Mesothelial cell of epicardium (in vitro differentiated cells): ENCODE measurements around the gene EYA3. TPM values are rescaled to one million over a fixed set of nuclear protein-coding genes. Genes with fewer than 3 reads are reported as not detected.

Experiments
- DNase-seq, 2 experiments: peaks; one replicate each; pipeline ENCODE4 v3.0.0; 2021; ENCODE audit warnings: low spot score in 2 of 2; ENCODE audit not compliant: unreplicated experiment in 2 of 2
- H3K27ac Mint-ChIP-seq: 2 replicates; pipeline ENCODE4 v1.8.0; 2021; ENCODE audit warnings: mixed read lengths
- H3K27me3 Mint-ChIP-seq: 2 replicates; pipeline ENCODE4 v1.8.0; 2021; ENCODE audit warnings: low read depth, mixed read lengths
- H3K36me3 Mint-ChIP-seq: 2 replicates; pipeline ENCODE4 v1.8.0; 2021; ENCODE audit warnings: mixed read lengths
- H3K4me1 Mint-ChIP-seq: 2 replicates; pipeline ENCODE4 v1.8.0; 2021; ENCODE audit warnings: mixed read lengths
- H3K4me3 Mint-ChIP-seq: 2 replicates; pipeline ENCODE4 v1.8.0; 2021; ENCODE audit warnings: mild to moderate bottlenecking, moderate library complexity, mixed read lengths
- H3K9me3 Mint-ChIP-seq: 2 replicates; pipeline ENCODE4 v1.8.0; 2021; ENCODE audit warnings: mixed read lengths
- total RNA-seq: library from RNA; stranded (reverse); gene quantifications from 3 replicates; pipeline ENCODE4 v1.2.1, GENCODE V29; 2021
- TF ChIP-seq, protein P1 (sequence below): fragments of 200-600 bp; sonication (generic); IDR thresholded peaks from one replicate; pipeline ENCODE4 v1.5.0; 2021; ENCODE audit warnings: antibody characterized with exemption; ENCODE audit not compliant: unreplicated experiment

The EYA3 gene
- total RNA-seq, 1 donor from 2014 or later: 29.3 TPM

DNA sequence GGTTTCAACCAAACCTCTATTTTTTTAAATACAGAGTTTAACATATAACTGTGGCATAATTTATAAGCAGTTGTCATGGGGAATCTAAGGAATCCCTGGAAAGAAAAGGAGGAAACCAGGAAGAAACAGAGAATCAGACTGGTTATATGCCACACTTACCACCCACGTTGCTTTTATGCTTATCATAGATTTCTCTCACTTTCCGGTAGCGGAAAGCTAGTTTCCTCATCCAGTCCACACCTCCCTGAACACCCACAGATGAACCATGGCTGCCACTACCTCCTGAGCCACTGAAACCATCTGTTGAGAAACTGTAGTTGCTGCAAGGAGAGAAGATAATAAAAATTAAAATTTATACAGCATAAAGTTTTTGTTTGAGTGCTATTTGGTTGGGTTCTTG is 95.2 kb downstream of the EYA3 start:
- TF ChIP-seq, protein P1, sequence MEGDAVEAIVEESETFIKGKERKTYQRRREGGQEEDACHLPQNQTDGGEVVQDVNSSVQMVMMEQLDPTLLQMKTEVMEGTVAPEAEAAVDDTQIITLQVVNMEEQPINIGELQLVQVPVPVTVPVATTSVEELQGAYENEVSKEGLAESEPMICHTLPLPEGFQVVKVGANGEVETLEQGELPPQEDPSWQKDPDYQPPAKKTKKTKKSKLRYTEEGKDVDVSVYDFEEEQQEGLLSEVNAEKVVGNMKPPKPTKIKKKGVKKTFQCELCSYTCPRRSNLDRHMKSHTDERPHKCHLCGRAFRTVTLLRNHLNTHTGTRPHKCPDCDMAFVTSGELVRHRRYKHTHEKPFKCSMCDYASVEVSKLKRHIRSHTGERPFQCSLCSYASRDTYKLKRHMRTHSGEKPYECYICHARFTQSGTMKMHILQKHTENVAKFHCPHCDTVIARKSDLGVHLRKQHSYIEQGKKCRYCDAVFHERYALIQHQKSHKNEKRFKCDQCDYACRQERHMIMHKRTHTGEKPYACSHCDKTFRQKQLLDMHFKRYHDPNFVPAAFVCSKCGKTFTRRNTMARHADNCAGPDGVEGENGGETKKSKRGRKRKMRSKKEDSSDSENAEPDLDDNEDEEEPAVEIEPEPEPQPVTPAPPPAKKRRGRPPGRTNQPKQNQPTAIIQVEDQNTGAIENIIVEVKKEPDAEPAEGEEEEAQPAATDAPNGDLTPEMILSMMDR: no peak
- no peaks in the 10 kb centered on the region for H3K4me1 Mint-ChIP-seq
- H3K9me3 Mint-ChIP-seq: no peaks in the 10 kb centered on the region
- no peak for DNase-seq
- H3K27ac Mint-ChIP-seq: no peak overlapping the region
- H3K27me3 Mint-ChIP-seq: no peaks in the 10 kb centered on the region
- H3K4me3 Mint-ChIP-seq: no peak overlapping the region
- peaks cover 30% of the 10 kb centered on the region for H3K36me3 Mint-ChIP-seq

DNA sequence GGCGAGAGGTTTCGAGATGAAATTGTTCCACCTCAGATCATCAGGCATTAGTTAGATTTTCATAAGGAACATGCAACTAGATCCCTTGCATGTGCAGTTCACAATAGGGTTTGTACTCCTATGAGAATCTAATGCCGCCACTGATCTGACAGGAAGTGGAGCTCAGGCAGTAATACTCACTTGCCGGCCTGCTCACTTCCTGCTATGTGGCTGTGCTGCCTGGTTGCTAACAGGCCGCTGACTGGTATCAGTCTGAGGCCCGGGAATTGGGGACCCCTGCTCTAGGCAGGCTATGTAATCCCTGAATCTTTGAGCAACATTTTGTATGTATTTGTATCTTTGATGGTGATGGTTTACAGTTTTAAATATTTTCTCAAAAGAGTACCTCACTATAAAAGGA is 96.1 kb downstream of the EYA3 start:
- Mint-ChIP-seq H3K36me3 (peaks cover 37% of the 10 kb centered on the region), H3K4me3 (no peak overlapping the region), H3K9me3 (no peaks in the 10 kb centered on the region), H3K27me3 (no peaks in the 10 kb centered on the region), H3K27ac (no peak overlapping the region), H3K4me1 (no peaks in the 10 kb centered on the region)
- TF ChIP-seq, protein P1: no peak
- DNase-seq: no peak

DNA sequence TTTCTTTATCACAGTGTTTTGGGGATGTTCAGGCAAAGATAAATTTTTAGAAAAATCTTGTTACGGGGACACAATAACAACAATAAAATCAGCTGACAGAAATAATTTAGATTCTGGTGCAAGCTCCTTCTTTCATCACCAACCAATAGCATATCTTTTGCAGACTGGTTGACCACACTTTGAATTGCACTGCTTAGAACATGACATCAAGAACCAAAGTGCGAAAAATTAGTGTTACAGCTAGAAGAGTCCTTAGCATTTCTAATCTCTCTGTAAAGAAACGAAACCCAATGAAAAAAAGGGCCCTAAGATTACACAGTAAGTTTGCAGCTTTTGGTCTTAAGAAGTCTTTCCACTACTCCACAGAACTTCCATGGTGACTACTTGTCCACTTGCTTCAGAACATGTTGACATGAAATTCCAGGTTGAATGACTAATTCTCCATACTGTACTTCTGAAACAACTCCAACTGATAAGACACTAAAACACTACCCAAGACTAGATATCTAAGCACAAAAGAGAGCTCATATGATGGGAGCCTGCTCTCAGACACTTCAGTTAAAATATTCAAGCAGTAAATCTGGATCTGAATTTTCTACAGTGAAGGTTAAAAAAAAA is 97.4 kb downstream of the EYA3 start:
- TF ChIP-seq, protein P1: no peak
- peaks cover 30% of the 10 kb centered on the region for H3K36me3 Mint-ChIP-seq
- H3K27ac Mint-ChIP-seq: no peak overlapping the region

DNA sequence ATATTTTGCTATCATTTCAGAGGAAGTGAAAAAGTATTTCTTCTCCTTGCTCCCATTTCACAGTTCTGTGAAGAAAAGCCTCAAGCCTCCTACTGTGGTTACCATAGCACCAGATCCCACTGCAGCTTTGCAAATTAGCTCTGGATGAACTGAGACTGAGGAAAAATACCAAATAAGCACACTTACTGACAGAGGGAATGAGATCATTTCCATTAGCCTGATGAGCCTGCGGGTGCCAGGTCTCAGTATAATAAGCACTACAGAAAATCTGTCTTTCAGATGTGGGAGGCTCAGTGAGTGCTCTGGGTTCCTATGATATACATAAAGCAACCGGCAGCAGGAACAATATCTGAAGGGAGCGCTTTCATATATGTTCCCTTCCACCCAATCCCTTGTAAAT is 107.3 kb downstream of the EYA3 start:
- Mint-ChIP-seq H3K27me3 (no peaks in the 10 kb centered on the region), H3K36me3 (peaks cover 12% of the 10 kb centered on the region), H3K27ac (no peak overlapping the region), H3K4me3 (no peak overlapping the region), H3K9me3 (no peaks in the 10 kb centered on the region), H3K4me1 (no peaks in the 10 kb centered on the region)
- no peak for DNase-seq
- TF ChIP-seq, protein P1: no peak

More for the DNA sequence above, 97.4 kb downstream of the EYA3 start:
- no peaks in the 10 kb centered on the region for H3K9me3 Mint-ChIP-seq
- no peaks in the 10 kb centered on the region for H3K4me1 Mint-ChIP-seq
- no peaks in the 10 kb centered on the region for H3K27me3 Mint-ChIP-seq
- DNase-seq: no peak
- H3K4me3 Mint-ChIP-seq: no peak overlapping the region

DNA sequence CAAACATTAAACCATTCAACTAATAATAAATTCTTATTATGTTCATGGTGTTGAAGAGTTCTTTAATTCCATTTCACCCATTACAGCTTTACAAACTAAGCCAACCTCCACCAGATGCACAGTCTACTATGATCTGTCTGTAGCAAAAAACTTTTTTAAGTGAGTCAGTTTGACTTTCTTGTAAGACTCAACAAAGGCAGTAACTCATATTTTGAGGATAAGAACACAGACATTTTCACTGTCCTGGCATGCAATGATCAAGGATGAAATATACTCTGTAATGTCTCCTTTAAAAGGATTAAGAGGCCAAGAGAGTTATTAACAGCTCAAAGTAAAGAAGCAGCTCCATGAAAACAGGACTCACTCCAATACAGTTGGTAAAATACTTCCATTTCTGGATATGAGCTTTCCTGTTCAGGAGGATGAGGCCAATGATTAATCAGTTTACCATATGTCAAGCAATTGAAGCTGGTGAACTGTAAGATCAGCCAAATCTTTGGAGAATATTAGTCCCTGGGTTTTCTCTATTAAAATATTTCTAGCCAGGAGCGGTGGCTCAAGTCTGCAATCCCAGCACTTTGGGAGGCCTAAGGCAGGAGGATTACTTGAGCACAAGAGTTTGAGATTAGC is 108.1 kb downstream of the EYA3 start:
- Mint-ChIP-seq H3K27me3 (no peaks in the 10 kb centered on the region), H3K36me3 (peaks cover 8% of the 10 kb centered on the region), H3K9me3 (no peaks in the 10 kb centered on the region), H3K27ac (no peak overlapping the region), H3K4me1 (no peaks in the 10 kb centered on the region), H3K4me3 (no peak overlapping the region)
- no peak for DNase-seq
- TF ChIP-seq, protein P1: no peak

DNA sequence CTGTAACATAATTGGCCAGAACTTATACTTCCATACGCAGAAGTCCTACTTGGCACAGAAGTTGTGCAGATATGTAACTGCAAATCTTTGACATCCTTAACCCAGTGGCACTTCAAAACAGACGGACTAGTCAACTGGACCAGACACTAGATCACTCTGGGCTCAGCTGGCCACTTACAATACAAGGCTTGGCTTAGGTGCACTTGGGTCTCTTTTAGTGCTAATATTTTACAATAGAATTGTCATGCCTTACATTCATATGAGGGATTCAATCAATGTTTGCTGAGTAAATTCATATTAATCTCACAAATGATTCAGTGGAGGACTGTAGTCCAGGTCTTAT is 108.6 kb downstream of the EYA3 start:
- H3K27me3 Mint-ChIP-seq: no peaks in the 10 kb centered on the region
- TF ChIP-seq, protein P1: no peak
- H3K4me3 Mint-ChIP-seq: no peak overlapping the region
- DNase-seq: no peak
- peaks cover 7% of the 10 kb centered on the region for H3K36me3 Mint-ChIP-seq
- no peaks in the 10 kb centered on the region for H3K4me1 Mint-ChIP-seq
- H3K9me3 Mint-ChIP-seq: no peaks in the 10 kb centered on the region
- no peak overlapping the region for H3K27ac Mint-ChIP-seq
